Right lobe of liver (tissue), 4 donors: ENCODE data around the gene CYTH2.

Experiments used
- CTCF ChIP-seq, 4 donors: fragments of 200-600 bp in 3 of 4; fragments of 450-650 bp in 1 of 4; IDR thresholded peaks; one replicate each; pipeline versions ENCODE4 v1.5.1 to v1.8.0; 2016 to 2022; ENCODE audit warnings: antibody characterized with exemption in 4 of 4, mild to moderate bottlenecking in 2 of 4
- POLR2A ChIP-seq: fragments of 450-650 bp; IDR thresholded peaks from one replicate; pipeline ENCODE4 v1.6.1; 2017; ENCODE audit warnings: antibody characterized with exemption, mild to moderate bottlenecking
- donor health status: DM: no; HTN: no; CAD: no.
- donor health status: DM: no; HTN: no; CAD: no.
- donor health status: DM: no; HTN: yes; CAD: no.

- no peak for TF ChIP-seq POLR2A
- no peak for TF ChIP-seq CTCF (IDR thresholded peaks at IDR 0.05)
Measured at GRCh38 chr19:48495396-48495795, 26.2 kb downstream of the CYTH2 start.
